HepG2 (cell line): Measurements from ENCODE around the gene ZBTB47. TPM values are rescaled to one million over a fixed set of nuclear protein-coding genes. Genes with fewer than 3 reads are reported as not detected.

ENCODE experiments used
- ATAC-seq: fragments of 200-7000 bp; cut with Tn5 transposase; 3 replicates; pipeline ENCODE4 v1.9.1; 2020; ENCODE audit warnings: mild to moderate bottlenecking, moderate library complexity
- BruUV-seq: library from RNA; stranded (reverse); fragments of 400-500 nt; replicated peaks from 2 replicates; lab custom pipeline; 2021; lab: Mats Ljungman, UMichigan
- CTCF ChIA-PET: fragments of 300-600 bp; formaldehyde crosslinking; extraction: SDS; loops from one replicate; lab custom pipeline; 2021; ENCODE audit warnings: low total read pairs, inconsistent platforms, low intra/inter-chr PET ratio; lab: Yijun Ruan, JAX
- POLR2A ChIA-PET: fragments of 350-600 bp; sonication (Branson Sonifier 250); formaldehyde crosslinking; loops from one replicate; lab custom pipeline; 2020; ENCODE audit warnings: antibody characterized with exemption, inconsistent platforms; lab: Yijun Ruan, JAX
- DNase-seq: peaks from one replicate; pipeline ENCODE4 v3.0.0-alpha.2; 2015; ENCODE audit warnings: low spot score
- FAIRE-seq: peaks from 3 replicates; lab custom pipeline; 2011; peaks lifted over from hg19 to GRCh38; lab: Jason Lieb, UNC
- H2AFZ ChIP-seq: one replicate; pipeline ENCODE4 v1.6.1; 2011; ENCODE audit warnings: low read length, inconsistent platforms
- H3K27ac ChIP-seq: fragments of 300-600 bp; 3 replicates; pipeline ENCODE4 v1.8.0; 2011; ENCODE audit warnings: mixed run types, mild to moderate bottlenecking, mixed read lengths, low read length, inconsistent platforms; ENCODE audit not compliant: insufficient read depth; ENCODE audit errors: extremely low read length
- H3K27me3 ChIP-seq, 2 experiments: fragments of 200-600 bp in 1 of 2; 2 replicates in 1 of 2; 3 replicates in 1 of 2; pipeline versions ENCODE4 v1.6.0 to v1.8.0; 2011; ENCODE audit warnings: low read length in 2 of 2, mild to moderate bottlenecking in 2 of 2, moderate library complexity in 2 of 2, inconsistent platforms in 1 of 2; ENCODE audit not compliant: insufficient read depth in 2 of 2, control insufficient read depth in 1 of 2
- H3K36me3 ChIP-seq, 2 experiments: fragments of 200-600 bp in 1 of 2; replicated peaks in 1 of 2; 2 replicates in 1 of 2; 3 replicates in 1 of 2; pipeline versions ENCODE4 v1.5.1 to v1.8.0; 2011; ENCODE audit warnings: low read length in 2 of 2, inconsistent platforms in 1 of 2; ENCODE audit not compliant: insufficient read depth in 2 of 2, control insufficient read depth in 1 of 2
- H3K4me1 ChIP-seq: 2 replicates; pipeline ENCODE4 v1.5.1; 2012; ENCODE audit warnings: low read length, inconsistent platforms; ENCODE audit not compliant: insufficient read depth
- H3K4me2 ChIP-seq: 2 replicates; pipeline ENCODE4 v1.6.0; 2011; ENCODE audit warnings: low read depth, low read length, inconsistent platforms
- H3K4me3 ChIP-seq, 3 experiments: fragments of 200-600 bp in 1 of 3; sonication (generic), shearing (Covaris generic) in 1 of 3; replicated peaks in 1 of 3; 2 replicates each; pipeline ENCODE4 v1.5.1; 2011 to 2016; ENCODE audit warnings: low read length in 3 of 3, inconsistent platforms in 2 of 3, low read depth in 2 of 3, mild to moderate bottlenecking in 2 of 3, control low read depth in 1 of 3, mixed read lengths in 1 of 3; ENCODE audit not compliant: insufficient read depth in 1 of 3
- H3K79me2 ChIP-seq: one replicate; pipeline ENCODE4 v1.6.1; 2011; ENCODE audit warnings: low read length, inconsistent platforms; ENCODE audit not compliant: insufficient read depth
- H3K9ac ChIP-seq: 2 replicates; pipeline ENCODE4 v1.6.0; 2011; ENCODE audit warnings: mild to moderate bottlenecking, low read depth, low read length, inconsistent platforms; ENCODE audit not compliant: insufficient read depth
- H3K9me3 ChIP-seq: 2 replicates; pipeline ENCODE4 v1.5.1; 2012; ENCODE audit warnings: mild to moderate bottlenecking, low read length
- H4K20me1 ChIP-seq: 2 replicates; pipeline ENCODE4 v1.6.0; 2011; ENCODE audit warnings: inconsistent platforms, mild to moderate bottlenecking, low read length, moderate library complexity; ENCODE audit not compliant: insufficient read depth
- ARNTL ChIP-seq: sonication (generic); formaldehyde crosslinking; IDR thresholded peaks from 2 replicates; pipeline ENCODE4 v1.4.0; 2020; ENCODE audit warnings: mild to moderate bottlenecking, missing genetic modification reagents
- CAMTA2 ChIP-seq: sonication (generic); formaldehyde crosslinking; IDR thresholded peaks from 2 replicates; pipeline ENCODE4 v1.4.0; 2020; ENCODE audit warnings: mild to moderate bottlenecking, missing genetic modification reagents, borderline replicate concordance
- DMTF1 ChIP-seq: sonication (generic); formaldehyde crosslinking; IDR thresholded peaks from 2 replicates; pipeline ENCODE4 v1.4.0; 2020; ENCODE audit warnings: mild to moderate bottlenecking, missing genetic modification reagents
- GTF3A ChIP-seq: sonication (generic); formaldehyde crosslinking; conservative IDR thresholded peaks from 2 replicates; pipeline ENCODE4 v1.4.0; 2020; ENCODE audit warnings: mild to moderate bottlenecking, missing genetic modification reagents
- KLF12 ChIP-seq: sonication (generic); formaldehyde crosslinking; IDR thresholded peaks from 2 replicates; pipeline ENCODE4 v1.4.0; 2020; ENCODE audit warnings: missing genetic modification reagents, borderline replicate concordance
- KMT2B ChIP-seq: IDR thresholded peaks from 2 replicates; pipeline ENCODE4 v1.6.1; 2016; ENCODE audit warnings: missing genetic modification reagents, missing compliant biosample characterization
- MXD1 ChIP-seq: sonication (generic); formaldehyde crosslinking; IDR thresholded peaks from 2 replicates; pipeline ENCODE4 v1.4.0; 2020; ENCODE audit warnings: mild to moderate bottlenecking, missing genetic modification reagents
- MYC ChIP-seq: sonication (generic); formaldehyde crosslinking; IDR thresholded peaks from 2 replicates; pipeline ENCODE4 v1.9.0; 2021; ENCODE audit warnings: missing genetic modification reagents, borderline replicate concordance
- RERE ChIP-seq: IDR thresholded peaks from 2 replicates; pipeline ENCODE4 v1.6.1; 2016; ENCODE audit warnings: low read depth, missing genetic modification reagents, missing compliant biosample characterization
- SNRNP70 ChIP-seq: fragments of 200-400 bp; formaldehyde crosslinking; IDR thresholded peaks from 2 replicates; pipeline ENCODE4 v1.6.1; 2017; ENCODE audit warnings: mild to moderate bottlenecking, low read depth, low read length, moderate library complexity
- SSRP1 ChIP-seq: IDR thresholded peaks from 2 replicates; pipeline ENCODE4 v1.6.1; 2016; ENCODE audit warnings: control low read depth
- ZNF879 ChIP-seq: sonication (generic); formaldehyde crosslinking; IDR thresholded peaks from 2 replicates; pipeline ENCODE4 v1.8.1; 2023; ENCODE audit warnings: missing genetic modification reagents
- WGBS: methylation state at CpG from one replicate; pipeline ENCODE4 v1.1.6; 2017; ENCODE audit warnings: low lambda C conversion rate; 5-methylcytosine and 5-hydroxymethylcytosine counted together
- in situ Hi-C: cut with HindIII; loops from 2 replicates; pipeline ENCODE4 v1.10.0; 2017; ENCODE audit warnings: low pct_unique_long_range_greater_than_20kb; ENCODE audit not compliant: extremely low pct_ligation_motif_present
- intact Hi-C: fragments of 100-400 bp; cut with micrococcal nuclease; formaldehyde crosslinking; loops from one replicate; pipeline ENCODE4 v1.10.0; 2022; ENCODE audit not compliant: unreplicated experiment
- polyA plus RNA-seq, 8 experiments: library from polyadenylated mRNA; depleted of rRNA in 3 of 8; stranded (reverse) in 7 of 8; unstranded in 1 of 8; fragments of >200 nt; fragmentation: Illumina TruSeq in 4 of 8; extraction: Trizol in 4 of 8; gene quantifications; 2 replicates each; pipeline versions ENCODE4 v1.2.1 to v1.2.3, GENCODE V29; 2011 to 2016; ENCODE audit warnings: low read depth in 4 of 8, missing spikeins in 1 of 8, mixed read lengths in 1 of 8; ENCODE audit not compliant: insufficient read depth in 1 of 8
- total RNA-seq, 5 experiments: library from RNA; depleted of rRNA; stranded (reverse); fragments of >200 nt; fragmentation: Illumina TruSeq; extraction: Trizol; gene quantifications; 2 replicates each; pipeline ENCODE4 v1.2.3, GENCODE V29; 2016; ENCODE audit warnings: low read depth in 1 of 5

Gene ZBTB47
- total and polyA plus RNA-seq, 2 of the 13 experiments (the other 11 are each of a cell fraction or from before 2014, with no cell fraction given): 1.5 to 3.1 TPM

- TF ChIP-seq RERE (no peak), ZNF879 (CRISPR knock-in tag) (no peak), SNRNP70 (no peak), DMTF1 (CRISPR knock-in tag) (no peak), MYC (no peak), CAMTA2 (CRISPR knock-in tag) (no peak), KMT2B (CRISPR knock-in tag) (no peak), KLF12 (CRISPR knock-in tag) (no peak), GTF3A (CRISPR knock-in tag) (no peak), MXD1 (CRISPR knock-in tag) (no peak), ARNTL (no peak), SSRP1 (CRISPR knock-in tag) (no peak)
- ChIA-PET CTCF (no interaction called here), POLR2A (interaction anchor here (1.2 to 1.7 kb wide), 3 partner anchors 51 to 104 kb away, joined by 4 to 8 read pairs (median 4); partner anchors contain the start of genes NKTR and SS18L2)
- ATAC-seq (no peak), FAIRE-seq (no peak), DNase-seq (no peak)
- Histone ChIP-seq H3K27me3 (no peaks in the 10 kb centered on the region), H3K9me3 (no peaks in the 10 kb centered on the region), H2AFZ (no peak overlapping the region), H3K27ac (no peak overlapping the region), H3K4me1 (peaks cover 52% of the 10 kb centered on the region), H3K4me3 (peak overlapping the region in 1 of 3 experiments; percentile 89; a peak in 1 of 6 replicates), H4K20me1 (no peaks in the 10 kb centered on the region), H3K79me2 (peaks cover 7% of the 10 kb centered on the region), H3K4me2 (peak overlapping the region; percentile 90), H3K9ac (0 out of 2 replicates have a peak overlapping the region, but pooled peaks have one; percentile 80), H3K36me3 (peaks cover 3% of the 10 kb centered on the region in 2 experiments; a peak in 3 of 5 replicates)
- 88% methylated on average over 1 of the region's 1 CpG for WGBS
- in situ Hi-C loops: loop anchor here (5.0 kb wide), 1 partner anchor 95 kb away; no protein-coding TSS in a partner anchor
- no TSS peak for BruUV-seq
- intact Hi-C loops: loop anchor here (5.0 kb wide), 3 partner anchors 80 to 180 kb away; no protein-coding TSS in a partner anchor
Measured at GRCh38 chr3:42652251-42652610, 1.3 kb upstream of the ZBTB47 start.
